Small intestine (tissue), 7 donors: ENCODE measurements around the gene EEF1A2. TPM values are rescaled to one million over a fixed set of nuclear protein-coding genes. Genes with fewer than 3 reads are reported as not detected.

Experiments
- DNase-seq, 2 donors: peaks; one replicate each; pipeline versions ENCODE4 v3.0.0 to v3.0.0-alpha.2; 2013
- FAIRE-seq: peaks from 2 replicates; lab custom pipeline; 2012; peaks lifted over from hg19 to GRCh38; lab: Jason Lieb, UNC
- H3K27ac ChIP-seq, 3 donors: one replicate each; pipeline ENCODE4 v1.5.1; 2013; ENCODE audit warnings: low read length in 2 of 3, mild to moderate bottlenecking in 2 of 3, control low read depth in 1 of 3, inconsistent platforms in 1 of 3, low read depth in 1 of 3, moderate library complexity in 1 of 3
- H3K27me3 ChIP-seq, 3 donors: one replicate each; pipeline ENCODE4 v1.6.1; 2013; ENCODE audit warnings: low read length in 3 of 3, inconsistent platforms in 1 of 3; ENCODE audit not compliant: control insufficient read depth in 3 of 3, insufficient read depth in 3 of 3
- H3K36me3 ChIP-seq, 3 donors: one replicate each; pipeline ENCODE4 v1.6.1; 2013; ENCODE audit warnings: low read length in 3 of 3, inconsistent platforms in 1 of 3, low read depth in 1 of 3, mild to moderate bottlenecking in 1 of 3, moderate library complexity in 1 of 3; ENCODE audit not compliant: control insufficient read depth in 3 of 3, insufficient read depth in 2 of 3
- H3K4me1 ChIP-seq, 3 donors: one replicate each; pipeline ENCODE4 v1.6.1; 2013; ENCODE audit warnings: low read length in 2 of 3, inconsistent platforms in 1 of 3, low read depth in 1 of 3, mild to moderate bottlenecking in 1 of 3, moderate library complexity in 1 of 3; ENCODE audit not compliant: control insufficient read depth in 3 of 3, insufficient read depth in 2 of 3
- H3K4me3 ChIP-seq, 3 donors: one replicate each; pipeline ENCODE4 v1.5.1; 2013; ENCODE audit warnings: low read length in 3 of 3, control low read depth in 1 of 3, inconsistent platforms in 1 of 3, low read depth in 1 of 3, mild to moderate bottlenecking in 1 of 3, moderate library complexity in 1 of 3
- H3K9me3 ChIP-seq, 2 donors: one replicate each; pipeline ENCODE4 v1.6.1; 2013; ENCODE audit warnings: low read depth in 1 of 2, low read length in 1 of 2; ENCODE audit not compliant: control insufficient read depth in 2 of 2, insufficient read depth in 1 of 2
- WGBS, 3 donors: extraction: QIAGEN DNeasy Blood & Tissue Kit; methylation state at CpG; one replicate each; pipeline ENCODE4 v1.1.7; 2013; 5-methylcytosine and 5-hydroxymethylcytosine counted together
- polyA plus RNA-seq, 4 donors: library from polyadenylated mRNA; stranded (reverse) in 3 of 4; unstranded in 1 of 4; fragments of 200-250 nt in 3 of 4; fragments of 120-200 nt in 1 of 4; gene quantifications; one replicate each; pipeline versions ENCODE4 v1.2.1 to v1.2.3, GENCODE V29; 2013
- donor health status: healthy with polysubstance abuse.
- donor health status: control.
- donor health status: control.
- donor health status: Bipolar disorder and iron deficiency.
- donor health status: healthy.

Gene EEF1A2
- polyA plus RNA-seq, 4 donors: 3.1 to 18.6 (median 9.7) TPM

DNA sequence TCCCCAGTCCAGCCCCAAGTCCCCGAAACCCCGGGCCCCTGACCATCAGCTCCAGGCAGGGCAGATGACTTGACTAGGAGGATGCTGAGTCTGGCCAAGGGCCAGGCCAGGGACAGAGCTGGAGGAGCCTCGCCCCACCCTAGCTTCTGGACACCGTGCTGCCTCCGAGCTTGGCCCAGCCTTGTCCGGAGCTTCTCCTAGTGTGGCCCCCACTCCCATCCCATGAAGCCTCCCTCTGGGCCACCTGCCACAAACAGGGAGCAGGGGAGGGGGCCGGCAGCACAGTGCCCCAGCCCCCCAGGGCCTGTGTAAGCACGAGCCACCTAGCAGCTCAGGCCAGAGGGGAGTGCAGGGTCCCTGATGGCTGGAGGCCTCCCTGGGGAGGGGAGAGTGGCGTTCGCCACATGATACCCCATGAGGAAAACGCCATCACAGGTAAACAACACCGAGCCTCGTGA is 5.3 kb downstream of the EEF1A2 start:
- FAIRE-seq: no peak
- H3K27me3 ChIP-seq: peaks cover 10 to 40% (median 16%) of the 10 kb centered on the region in 3 donors

DNA sequence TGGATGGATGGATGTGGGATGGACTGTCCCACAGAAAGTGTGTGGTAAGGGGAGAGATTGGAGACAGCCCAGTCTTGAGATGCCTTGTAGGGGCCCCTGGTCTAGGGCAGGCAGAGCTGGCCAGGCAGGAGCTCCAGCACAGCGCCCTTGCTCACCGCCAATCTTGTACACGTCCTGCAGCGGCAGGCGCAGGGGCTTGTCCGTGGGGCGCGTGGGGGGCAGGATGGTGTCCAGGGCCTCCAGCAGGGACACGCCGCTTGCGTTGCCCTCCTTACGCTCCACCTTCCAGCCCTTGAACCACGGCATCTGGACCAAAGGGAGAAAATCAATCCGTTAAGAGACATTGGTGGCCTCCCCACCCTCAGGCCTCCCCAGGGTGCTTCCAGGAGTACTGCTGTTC is 5.9 kb downstream of the EEF1A2 start:
- FAIRE-seq (no peak), DNase-seq (no peak)
- WGBS, 3 donors: 89 to 92% (median 89%) methylated on average over 9 to 14 of the region's 14 CpGs
- Histone ChIP-seq H3K4me1 (peaks cover 0 to 6% (median 0%) of the 10 kb centered on the region in 3 donors), H3K9me3 (no peaks in the 10 kb centered on the region), H3K27me3 (peaks cover 11 to 36% (median 12%) of the 10 kb centered on the region in 3 donors), H3K27ac (no peak overlapping the region), H3K4me3 (no peak overlapping the region), H3K36me3 (no peaks in the 10 kb centered on the region)

More for the DNA sequence above, 5.3 kb downstream of the EEF1A2 start:
- peaks cover 0 to 6% (median 0%) of the 10 kb centered on the region in 3 donors for H3K4me1 ChIP-seq
- DNase-seq: no peak
- no peaks in the 10 kb centered on the region for H3K9me3 ChIP-seq
- H3K36me3 ChIP-seq: no peaks in the 10 kb centered on the region
- WGBS, 3 donors: 49 to 60% (median 53%) methylated on average over 13 of the region's 13 CpGs
- H3K27ac ChIP-seq: no peak overlapping the region
- H3K4me3 ChIP-seq: no peak overlapping the region

DNA sequence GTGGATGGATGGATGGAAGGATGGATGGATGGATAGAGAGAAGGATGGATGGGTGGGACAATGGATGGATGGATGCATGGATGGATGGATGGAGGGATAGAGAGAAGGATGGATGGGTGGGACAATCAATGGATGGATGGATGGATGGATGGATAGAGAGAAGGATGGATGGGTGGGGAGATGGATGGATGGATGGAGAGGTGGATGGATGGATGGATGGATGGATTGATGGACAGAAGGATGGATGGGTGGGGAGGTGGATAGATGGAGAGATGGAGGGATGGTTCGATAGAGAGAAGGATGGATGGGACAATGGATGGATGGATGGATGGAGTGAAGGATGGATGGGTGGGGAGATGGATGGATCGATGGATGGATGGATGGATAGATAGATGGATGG is 6.4 kb downstream of the EEF1A2 start:
- no peak for FAIRE-seq
- Histone ChIP-seq H3K27me3 (peaks cover 8 to 35% (median 12%) of the 10 kb centered on the region in 3 donors), H3K27ac (no peak overlapping the region), H3K4me3 (no peak overlapping the region), H3K4me1 (peaks cover 0 to 6% (median 0%) of the 10 kb centered on the region in 3 donors), H3K36me3 (no peaks in the 10 kb centered on the region), H3K9me3 (no peaks in the 10 kb centered on the region)
- WGBS, 3 donors: 89 to 94% (median 90%) methylated on average over 2 of the region's 2 CpGs
- no peak for DNase-seq

DNA sequence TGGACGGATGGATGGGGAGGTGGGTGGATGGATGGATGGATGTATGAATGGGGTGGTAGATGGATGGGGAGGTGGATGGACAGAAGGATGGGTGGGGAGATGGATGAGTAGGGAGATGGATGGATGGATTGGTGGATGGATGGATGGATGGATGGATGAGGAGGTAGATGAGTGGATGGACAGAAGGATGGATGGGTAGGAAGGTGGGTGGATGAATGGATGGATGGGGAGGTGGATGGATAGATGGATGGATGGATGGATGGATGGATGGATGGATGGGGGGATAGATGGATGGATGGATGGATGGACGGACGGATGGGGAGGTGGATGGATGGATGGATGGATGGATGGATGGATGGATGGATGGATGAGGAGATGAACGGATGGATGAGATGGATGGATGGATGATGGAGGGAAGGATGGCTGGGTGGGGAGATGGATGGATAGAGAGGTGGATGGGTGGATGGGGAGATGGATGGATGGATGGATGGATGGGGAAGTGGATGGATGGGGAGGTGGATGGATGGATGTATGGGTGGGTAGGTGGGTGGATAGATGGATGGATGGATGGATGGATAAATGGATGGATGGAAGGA is 7.2 kb downstream of the EEF1A2 start:
- H3K27me3 ChIP-seq: peaks cover 8 to 32% (median 12%) of the 10 kb centered on the region in 3 donors

DNA sequence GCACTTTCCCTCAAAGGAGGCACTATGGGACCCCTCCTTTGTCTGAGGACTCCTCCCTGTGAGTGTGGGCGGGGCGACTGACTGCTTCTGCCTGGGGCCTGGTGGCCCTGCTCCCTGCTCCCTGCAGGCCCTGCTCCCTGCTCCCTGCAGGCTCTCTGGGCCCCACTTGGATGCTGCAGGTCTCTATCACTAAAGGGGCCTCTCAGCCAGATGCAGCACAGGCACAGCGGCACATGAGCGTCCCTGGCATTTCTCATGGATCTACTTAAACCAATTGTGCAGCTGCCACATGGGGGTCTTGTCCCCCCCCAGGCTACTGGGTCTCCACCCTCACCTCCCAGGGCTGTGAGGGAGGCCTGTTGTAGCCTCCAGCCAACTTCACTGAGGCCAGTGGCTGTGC is 7.8 kb downstream of the EEF1A2 start:
- Histone ChIP-seq H3K4me3 (no peak overlapping the region), H3K27me3 (peaks cover 8 to 26% (median 12%) of the 10 kb centered on the region in 3 donors), H3K27ac (no peak overlapping the region), H3K9me3 (peaks cover 0 to 4% of the 10 kb centered on the region in 2 donors), H3K4me1 (peaks cover 0 to 1% (median 0%) of the 10 kb centered on the region in 3 donors), H3K36me3 (no peaks in the 10 kb centered on the region)
- WGBS, 3 donors: 66 to 85% (median 73%) methylated on average over 4 of the region's 4 CpGs
- DNase-seq (no peak), FAIRE-seq (no peak)

More for the DNA sequence above, 7.2 kb downstream of the EEF1A2 start:
- Histone ChIP-seq H3K36me3 (no peaks in the 10 kb centered on the region), H3K27ac (no peak overlapping the region), H3K9me3 (no peaks in the 10 kb centered on the region), H3K4me3 (no peak overlapping the region), H3K4me1 (peaks cover 0 to 6% (median 0%) of the 10 kb centered on the region in 3 donors)
- no peak for FAIRE-seq
- WGBS, 3 donors: 52 to 63% (median 60%) methylated on average over 4 of the region's 4 CpGs
- no peak for DNase-seq

DNA sequence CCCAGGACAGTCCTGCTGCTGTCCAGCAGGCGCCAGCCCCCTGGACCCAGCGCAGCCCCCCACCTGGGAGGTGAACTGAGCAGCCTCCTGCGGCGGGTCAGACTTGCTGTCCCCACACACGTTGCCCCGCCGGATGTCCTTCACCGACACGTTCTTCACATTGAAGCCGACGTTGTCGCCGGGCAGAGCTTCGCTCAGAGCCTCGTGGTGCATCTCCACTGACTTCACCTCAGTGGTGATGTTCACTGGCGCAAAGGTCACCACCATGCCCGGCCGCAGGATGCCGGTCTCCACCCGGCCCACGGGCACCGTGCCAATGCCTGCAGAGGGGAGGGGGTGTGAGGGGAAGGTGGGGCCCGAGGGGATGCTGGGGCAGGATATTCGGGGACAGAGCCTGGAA is 8.5 kb downstream of the EEF1A2 start:
- no peak overlapping the region for H3K27ac ChIP-seq
- H3K36me3 ChIP-seq: no peaks in the 10 kb centered on the region
- DNase-seq (no peak), FAIRE-seq (no peak)
- H3K4me1 ChIP-seq: no peaks in the 10 kb centered on the region
- WGBS, 3 donors: 67 to 73% (median 72%) methylated on average over 23 to 24 of the region's 24 CpGs
- H3K27me3 ChIP-seq: peaks cover 8 to 24% (median 12%) of the 10 kb centered on the region in 3 donors
- H3K9me3 ChIP-seq: peaks cover 0 to 4% of the 10 kb centered on the region in 2 donors
- H3K4me3 ChIP-seq: no peak overlapping the region

DNA sequence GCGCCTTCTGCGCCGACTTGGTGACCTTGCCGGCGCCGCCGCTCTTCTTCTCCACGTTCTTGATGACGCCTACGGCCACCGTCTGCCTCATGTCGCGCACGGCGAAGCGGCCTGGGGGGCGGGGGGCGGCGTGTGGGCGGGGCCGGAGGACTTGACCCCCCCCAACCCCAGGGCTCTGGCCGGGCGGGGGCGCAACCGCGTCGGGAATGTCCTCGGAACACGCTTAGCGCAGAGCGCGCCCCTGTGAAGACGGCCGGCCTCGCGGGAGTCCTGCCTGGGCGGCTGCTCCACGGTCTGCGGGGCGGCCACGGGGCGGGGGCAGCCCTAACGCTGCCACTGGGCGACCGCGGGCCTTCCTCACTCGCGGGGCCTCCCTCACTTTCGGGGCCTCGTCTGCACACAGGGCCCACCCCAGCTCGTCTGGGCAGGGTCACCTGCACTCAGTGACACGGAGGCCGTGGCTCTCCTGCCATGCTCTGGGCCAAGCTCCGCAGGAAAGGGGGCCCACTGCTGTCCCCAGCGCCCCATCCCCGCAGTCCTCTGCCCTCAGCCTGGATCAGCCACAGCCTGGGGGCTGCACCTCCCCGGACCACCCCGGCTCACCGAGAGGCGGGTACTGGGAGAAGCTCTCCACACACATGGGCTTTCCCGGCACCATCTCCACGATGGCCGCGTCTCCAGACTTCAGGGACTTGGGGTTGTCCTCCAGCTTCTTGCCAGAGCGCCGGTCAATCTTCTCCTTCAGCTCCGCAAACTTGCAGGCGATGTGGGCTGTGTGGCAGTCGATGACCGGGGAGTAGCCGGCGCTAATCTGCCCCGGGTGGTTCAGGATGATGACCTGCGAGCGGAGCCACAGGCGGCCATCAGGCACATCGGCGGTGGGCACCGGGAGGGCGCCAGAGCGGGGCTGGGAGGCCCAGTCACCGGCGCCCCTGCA is 10.3 kb downstream of the EEF1A2 start:
- WGBS, 3 donors: 14 to 37% (median 24%) methylated on average over 32 to 83 of the region's 83 CpGs
- no peak overlapping the region for H3K4me3 ChIP-seq
- peaks cover 8 to 19% (median 12%) of the 10 kb centered on the region in 3 donors for H3K27me3 ChIP-seq
- FAIRE-seq (no peak), DNase-seq (no peak)
- no peaks in the 10 kb centered on the region for H3K4me1 ChIP-seq
- no peak overlapping the region for H3K27ac ChIP-seq
- no peaks in the 10 kb centered on the region for H3K36me3 ChIP-seq
- peaks cover 0 to 4% of the 10 kb centered on the region in 2 donors for H3K9me3 ChIP-seq

DNA sequence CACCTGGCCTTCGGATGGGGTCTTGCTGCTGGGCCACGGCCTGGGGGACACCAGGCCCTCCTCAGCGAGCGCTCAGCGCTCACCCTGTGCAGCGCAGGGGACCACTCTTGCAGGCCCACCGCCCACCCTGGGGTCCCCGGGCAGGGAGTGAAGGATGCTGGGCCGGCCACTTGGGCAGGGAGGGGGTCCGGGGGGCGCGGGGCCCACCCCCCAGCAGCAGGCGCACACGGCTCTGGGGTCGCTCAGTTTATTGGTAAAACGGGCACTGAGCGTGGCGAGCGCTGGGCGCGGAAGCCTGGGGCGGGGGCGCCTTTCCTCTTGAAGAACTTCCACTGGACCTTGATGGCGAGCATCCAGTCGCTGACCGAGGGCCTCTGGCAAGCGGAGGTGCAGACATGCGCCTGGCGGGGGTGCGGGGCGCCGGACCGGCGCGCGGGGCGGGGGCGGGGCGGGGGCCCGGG is 11.1 kb downstream of the EEF1A2 start:
- no peak overlapping the region for H3K4me3 ChIP-seq
- peaks cover 0 to 4% of the 10 kb centered on the region in 2 donors for H3K9me3 ChIP-seq
- no peaks in the 10 kb centered on the region for H3K36me3 ChIP-seq
- DNase-seq (no peak), FAIRE-seq (no peak)
- H3K27me3 ChIP-seq: peaks cover 8 to 19% (median 12%) of the 10 kb centered on the region in 3 donors
- no peaks in the 10 kb centered on the region for H3K4me1 ChIP-seq
- WGBS, 3 donors: 11 to 29% (median 28%) methylated on average over 20 to 39 of the region's 40 CpGs
- H3K27ac ChIP-seq: no peak overlapping the region
